Heart left ventricle (tissue), 16 donors: Measurements from ENCODE around the gene SDHAF3. TPM values are rescaled to one million over a fixed set of nuclear protein-coding genes. Genes with fewer than 3 reads are reported as not detected.

Experiments used
- ATAC-seq, 4 donors: fragments of 200-7000 bp; cut with Tn5 transposase; one replicate each; pipeline ENCODE4 v1.9.1; 2020 to 2022; ENCODE audit warnings: moderate library complexity in 4 of 4, mild to moderate bottlenecking in 3 of 4, moderate number of reproducible peaks in 1 of 4
- DNase-seq, 5 donors: peaks; one replicate each; pipeline ENCODE4 v3.0.0-alpha.2; 2020
- H3K27ac ChIP-seq, 12 donors: fragments of 200-600 bp; sonication (generic) in 4 of 12; one replicate each; pipeline versions ENCODE4 v1.5.0 to v1.8.0; 2016 to 2022; ENCODE audit warnings: mild to moderate bottlenecking in 2 of 12
- H3K27me3 ChIP-seq, 9 donors: fragments of 200-600 bp; sonication (generic) in 2 of 9; one replicate each; pipeline versions ENCODE4 v1.5.1 to v1.8.0; 2016 to 2022; ENCODE audit warnings: mild to moderate bottlenecking in 3 of 9
- H3K36me3 ChIP-seq, 9 donors: fragments of 200-600 bp; sonication (generic) in 2 of 9; one replicate each; pipeline versions ENCODE4 v1.5.0 to v1.8.0; 2018 to 2022; ENCODE audit warnings: mild to moderate bottlenecking in 2 of 9
- H3K4me1 ChIP-seq, 12 donors: fragments of 200-600 bp; sonication (generic) in 4 of 12; one replicate each; pipeline versions ENCODE4 v1.5.0 to v1.8.0; 2016 to 2022; ENCODE audit warnings: mild to moderate bottlenecking in 3 of 12
- H3K4me3 ChIP-seq, 12 donors: fragments of 200-600 bp; sonication (generic) in 4 of 12; one replicate each; pipeline versions ENCODE4 v1.5.0 to v1.8.0; 2017 to 2022; ENCODE audit warnings: mild to moderate bottlenecking in 9 of 12, moderate library complexity in 4 of 12
- H3K9me3 ChIP-seq, 12 donors: fragments of 200-600 bp; sonication (generic) in 4 of 12; one replicate each; pipeline versions ENCODE4 v1.5.0 to v1.8.0; 2016 to 2022; ENCODE audit warnings: mild to moderate bottlenecking in 1 of 12
- POLR2A ChIP-seq, 2 donors: fragments of 450-650 bp; IDR thresholded peaks; one replicate each; pipeline ENCODE4 v1.6.1; 2017; ENCODE audit warnings: antibody characterized with exemption in 2 of 2, mild to moderate bottlenecking in 2 of 2, moderate library complexity in 2 of 2
- WGBS, 4 donors: extraction: QIAGEN DNeasy Blood & Tissue Kit in 2 of 4; methylation state at CpG; one replicate each; pipeline versions ENCODE4 v1.1.5 to v1.1.7; 2013 to 2018; 5-methylcytosine and 5-hydroxymethylcytosine counted together
- intact Hi-C, 10 donors: fragments of 100-400 bp; cut with DNase I; formaldehyde crosslinking; loops; one replicate each; pipeline versions ENCODE4 v1.11.1 to v1.14.2; 2022
- polyA plus RNA-seq, 2 donors: library from polyadenylated mRNA; stranded (reverse); fragments of 200-250 nt; gene quantifications; one replicate each; pipeline ENCODE4 v1.2.3, GENCODE V29; 2013
- total RNA-seq, 9 donors: library from RNA; depleted of rRNA in 2 of 9; stranded (reverse); fragments of >200 nt in 2 of 9; fragmentation: NEBNext Ultra II Directional in 3 of 9; extraction: Animal tissue kit (Norgen Biotek cat#: 25700) in 3 of 9; gene quantifications; one replicate each; pipeline versions ENCODE4 v1.1.0 to v1.2.4, GENCODE V29; 2016 to 2023
- TF ChIP-seq, protein P1 (sequence below), 12 donors: fragments of 200-600 bp; sonication (generic) in 4 of 12; IDR thresholded peaks; one replicate each; pipeline versions ENCODE4 v1.5.0 to v1.8.0; 2018 to 2022; ENCODE audit warnings: antibody characterized with exemption in 12 of 12, mild to moderate bottlenecking in 5 of 12
- donor health status: ischemic (EF 13 %, LVEDD 7.1; RV severe dilation, severe dysfunction).
- donor health status: healthy with polysubstance abuse.
- donor health status: DM: no; HTN: yes; CAD: no.
- donor health status: DM: no; HTN: no; CAD: no.
- donor health status: ischemic (EF 25% LVEDD 6.9; RV normal size, moderate dysfunction).
- donor health status: ischemic (EF 25% LVEDD 5.7; RV mildly dilated, moderate dysfunction).
- donor health status: healthy.
- donor health status: DM: yes; HTN: yes; CAD: no.
- donor health status: ischemic (EF 35%, LVEDD 5.7; RV mildly dilated, moderate dysfunction).
- donor health status: nonischemic (EF 11% LVEDD 7.7; RV severe dilation, severe dysfunction).
- donor health status: DM: yes; HTN: yes; CAD: no.
- donor health status: PGD.
- donor health status: ischemic (EF 29% LVEDD 5.4; RV normal size, mild dysfunction).
- donor health status: nonischemic (EF 23%, LVEDD 6.1; RV moderate dilation, normal function).

SDHAF3 gene
- total and polyA plus RNA-seq, 11 donors = 8.4 to 21.5 (median 16.9) TPM

GRCh38 chr7:97166308-97166707 is 48.8 kb downstream of the SDHAF3 start:
- DNase-seq = no peak
- intact Hi-C loops = no loop called here
- peaks cover 0 to 9% (median 0%) of the 10 kb centered on the region in 12 donors for H3K9me3 ChIP-seq
- H3K27ac ChIP-seq = no peak overlapping the region
- peaks cover 0 to 3% (median 0%) of the 10 kb centered on the region in 9 donors for H3K36me3 ChIP-seq
- 94 to 98% (median 98%) methylated on average over 2 of the region's 2 CpGs for WGBS, 4 donors
- H3K4me3 ChIP-seq = no peak overlapping the region
- TF ChIP-seq, protein P1, sequence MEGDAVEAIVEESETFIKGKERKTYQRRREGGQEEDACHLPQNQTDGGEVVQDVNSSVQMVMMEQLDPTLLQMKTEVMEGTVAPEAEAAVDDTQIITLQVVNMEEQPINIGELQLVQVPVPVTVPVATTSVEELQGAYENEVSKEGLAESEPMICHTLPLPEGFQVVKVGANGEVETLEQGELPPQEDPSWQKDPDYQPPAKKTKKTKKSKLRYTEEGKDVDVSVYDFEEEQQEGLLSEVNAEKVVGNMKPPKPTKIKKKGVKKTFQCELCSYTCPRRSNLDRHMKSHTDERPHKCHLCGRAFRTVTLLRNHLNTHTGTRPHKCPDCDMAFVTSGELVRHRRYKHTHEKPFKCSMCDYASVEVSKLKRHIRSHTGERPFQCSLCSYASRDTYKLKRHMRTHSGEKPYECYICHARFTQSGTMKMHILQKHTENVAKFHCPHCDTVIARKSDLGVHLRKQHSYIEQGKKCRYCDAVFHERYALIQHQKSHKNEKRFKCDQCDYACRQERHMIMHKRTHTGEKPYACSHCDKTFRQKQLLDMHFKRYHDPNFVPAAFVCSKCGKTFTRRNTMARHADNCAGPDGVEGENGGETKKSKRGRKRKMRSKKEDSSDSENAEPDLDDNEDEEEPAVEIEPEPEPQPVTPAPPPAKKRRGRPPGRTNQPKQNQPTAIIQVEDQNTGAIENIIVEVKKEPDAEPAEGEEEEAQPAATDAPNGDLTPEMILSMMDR (IDR thresholded peaks at IDR 0.05) = no peak
- TF ChIP-seq POLR2A (IDR thresholded peaks at IDR 0.05) = no peak
- ATAC-seq = no peak
- H3K27me3 ChIP-seq = no peaks in the 10 kb centered on the region
- H3K4me1 ChIP-seq = no peaks in the 10 kb centered on the region

DNA sequence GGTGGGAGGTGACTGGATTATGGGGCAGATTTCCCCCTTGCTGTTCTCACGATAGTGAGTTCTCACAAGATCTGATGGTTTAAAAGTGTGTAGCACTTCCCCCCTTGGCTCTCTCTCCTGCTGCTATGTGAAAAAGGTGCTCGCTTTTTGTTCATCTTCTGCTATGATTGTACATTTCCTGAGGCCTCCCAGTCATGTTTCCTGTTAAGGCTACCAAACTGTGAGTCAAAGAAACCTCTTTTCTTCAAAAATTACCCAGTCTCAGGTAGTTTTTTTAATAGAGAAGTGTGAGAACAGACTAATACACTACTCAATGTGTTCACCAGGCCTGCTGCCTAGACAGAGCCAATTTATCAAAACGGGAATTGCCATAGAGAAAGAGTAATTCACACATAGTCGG is 49.7 kb downstream of the SDHAF3 start:
- H3K4me3 ChIP-seq = no peak overlapping the region
- no peaks in the 10 kb centered on the region for H3K27me3 ChIP-seq
- no peak for DNase-seq
- no peak for ATAC-seq
- intact Hi-C loops = no loop called here
- no peak for TF ChIP-seq POLR2A (IDR thresholded peaks at IDR 0.05)
- TF ChIP-seq, protein P1 (IDR thresholded peaks at IDR 0.05) = no peak
- no peaks in the 10 kb centered on the region for H3K4me1 ChIP-seq
- WGBS, 4 donors = 93 to 99% (median 96%) methylated on average over 4 of the region's 4 CpGs
- peaks cover 0 to 9% (median 0%) of the 10 kb centered on the region in 12 donors for H3K9me3 ChIP-seq
- no peaks in the 10 kb centered on the region for H3K36me3 ChIP-seq
- no peak overlapping the region for H3K27ac ChIP-seq

- H3K4me3 ChIP-seq = no peak overlapping the region
- no peak for TF ChIP-seq POLR2A (IDR thresholded peaks at IDR 0.05)
- TF ChIP-seq, protein P1 (IDR thresholded peaks at IDR 0.05) = no peak
- DNase-seq (no peak), ATAC-seq (no peak)
- H3K27me3 ChIP-seq = no peaks in the 10 kb centered on the region
- intact Hi-C loops = no loop called here
- WGBS, 4 donors = 65 to 95% (median 73%) methylated on average over 3 of the region's 3 CpGs
- no peaks in the 10 kb centered on the region for H3K36me3 ChIP-seq
- H3K27ac ChIP-seq = no peak overlapping the region
- H3K4me1 ChIP-seq = no peaks in the 10 kb centered on the region
- peaks cover 0 to 9% (median 0%) of the 10 kb centered on the region in 12 donors for H3K9me3 ChIP-seq
Measured at GRCh38 chr7:97167749-97168148, 50.3 kb downstream of the SDHAF3 start.

DNA sequence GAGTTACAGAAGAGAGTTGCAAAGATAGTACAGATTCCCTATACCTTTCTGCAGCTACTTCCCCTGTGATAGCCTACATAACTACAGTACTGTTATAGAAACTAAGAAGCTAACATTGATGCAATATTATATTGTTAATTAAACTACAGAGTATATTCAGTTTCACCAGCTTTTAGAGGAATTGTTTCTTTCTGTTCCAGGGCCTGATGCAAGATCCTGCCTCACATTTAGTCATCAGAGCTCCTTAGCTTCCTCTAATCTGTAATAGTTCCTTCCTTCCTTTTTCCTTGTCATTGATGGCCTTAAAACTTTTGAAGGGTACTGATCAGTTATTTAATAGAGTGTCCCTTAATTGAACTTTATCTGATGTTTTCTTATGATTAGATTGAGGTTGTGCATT is 56.8 kb downstream of the SDHAF3 start:
- Histone ChIP-seq H3K27me3 (no peaks in the 10 kb centered on the region), H3K27ac (no peak overlapping the region), H3K4me1 (peaks cover 0 to 11% (median 0%) of the 10 kb centered on the region in 12 donors), H3K9me3 (no peaks in the 10 kb centered on the region), H3K4me3 (no peak overlapping the region), H3K36me3 (no peaks in the 10 kb centered on the region)
- TF ChIP-seq, protein P1 (IDR thresholded peaks at IDR 0.05) = no peak
- no peak for TF ChIP-seq POLR2A (IDR thresholded peaks at IDR 0.05)
- DNase-seq = no peak
- intact Hi-C loops = no loop called here
- no peak for ATAC-seq
